Effector memory CD8-positive, alpha-beta T cell (primary cell): ENCODE results near the gene TUBE1.
A peak's percentile ranks its signal among the peaks of the same experiment; 100 is the strongest.

Source experiments
- ATAC-seq: fragments of 150-1000 bp; cut with Tn5 transposase; replicated peaks from 2 replicates; pipeline ENCODE4 v1.10.0; 2021; ENCODE audit warnings: mild to moderate bottlenecking, moderate library complexity
- DNase-seq, 3 experiments: peaks; one replicate each; pipeline ENCODE4 v3.0.0; 2021
- H3K27ac Mint-ChIP-seq, 2 donors: one replicate each; pipeline ENCODE4 v1.8.0; 2022; ENCODE audit warnings: mild to moderate bottlenecking in 2 of 2, mixed read lengths in 2 of 2, moderate library complexity in 2 of 2
- H3K27me3 Mint-ChIP-seq, 2 donors: one replicate each; pipeline ENCODE4 v1.8.0; 2022; ENCODE audit warnings: mixed read lengths in 2 of 2
- H3K36me3 Mint-ChIP-seq: one replicate; pipeline ENCODE4 v1.8.0; 2022; ENCODE audit warnings: mild to moderate bottlenecking, moderate library complexity, mixed read lengths; ENCODE audit not compliant: insufficient read depth
- H3K4me1 Mint-ChIP-seq, 2 donors: one replicate each; pipeline ENCODE4 v1.8.0; 2022; ENCODE audit warnings: low read depth in 2 of 2, mixed read lengths in 2 of 2
- H3K4me3 Mint-ChIP-seq, 2 donors: one replicate each; pipeline ENCODE4 v1.8.0; 2022; ENCODE audit warnings: mild to moderate bottlenecking in 2 of 2, mixed read lengths in 2 of 2, moderate library complexity in 2 of 2
- H3K9me3 Mint-ChIP-seq, 2 donors: one replicate each; pipeline ENCODE4 v1.8.0; 2022; ENCODE audit warnings: mixed read lengths in 2 of 2
- total RNA-seq, 9 experiments: gene quantifications; one replicate each; lab custom pipeline; 2026; lab: John Stamatoyannopoulos, UW

The TUBE1 gene, protein sequence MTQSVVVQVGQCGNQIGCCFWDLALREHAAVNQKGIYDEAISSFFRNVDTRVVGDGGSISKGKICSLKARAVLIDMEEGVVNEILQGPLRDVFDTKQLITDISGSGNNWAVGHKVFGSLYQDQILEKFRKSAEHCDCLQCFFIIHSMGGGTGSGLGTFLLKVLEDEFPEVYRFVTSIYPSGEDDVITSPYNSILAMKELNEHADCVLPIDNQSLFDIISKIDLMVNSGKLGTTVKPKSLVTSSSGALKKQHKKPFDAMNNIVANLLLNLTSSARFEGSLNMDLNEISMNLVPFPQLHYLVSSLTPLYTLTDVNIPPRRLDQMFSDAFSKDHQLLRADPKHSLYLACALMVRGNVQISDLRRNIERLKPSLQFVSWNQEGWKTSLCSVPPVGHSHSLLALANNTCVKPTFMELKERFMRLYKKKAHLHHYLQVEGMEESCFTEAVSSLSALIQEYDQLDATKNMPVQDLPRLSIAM
- total RNA-seq = 18.8 to 94.8 (median 39.7) reads per million in 9 experiments

DNA sequence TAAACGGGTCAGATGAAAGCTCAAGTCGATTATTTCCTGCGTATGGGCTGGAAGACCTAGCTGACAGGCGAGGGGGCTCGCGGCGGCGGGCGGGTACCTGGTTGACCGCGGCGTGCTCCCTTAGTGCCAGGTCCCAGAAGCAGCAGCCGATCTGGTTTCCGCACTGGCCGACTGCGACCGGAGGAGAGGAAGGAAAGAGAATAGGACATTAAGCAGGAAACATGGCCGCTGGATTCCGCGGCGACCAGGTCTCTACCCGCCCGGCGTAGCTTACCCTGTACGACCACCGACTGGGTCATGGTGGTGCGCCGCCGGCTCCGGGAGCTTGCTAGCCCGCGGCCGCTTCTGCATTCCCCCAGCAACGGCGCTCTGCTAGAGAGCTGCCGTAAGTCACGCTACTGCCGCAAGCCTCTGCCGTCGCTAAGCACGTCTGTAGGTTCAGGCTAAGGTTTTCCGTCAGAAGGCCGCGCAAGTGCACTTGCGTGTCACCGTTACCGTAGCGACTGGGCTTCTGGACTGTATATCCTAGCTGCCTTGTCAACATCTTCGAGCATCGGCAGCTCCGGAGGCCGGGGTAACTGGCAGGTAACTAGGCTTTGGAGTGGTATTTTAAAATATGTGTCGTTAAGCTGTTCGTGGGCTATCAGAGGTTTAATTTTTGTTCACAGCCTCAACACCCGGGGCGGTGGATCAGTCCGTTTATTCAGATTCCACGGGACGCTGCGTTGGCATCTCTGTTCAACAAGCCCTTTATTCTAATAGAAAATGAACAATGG is at the start of gene TUBE1, which contains the start of gene FAM229B:
Gene TUBE1, minus strand, starts transcription at position 347 of the 776 bp plus-strand sequence. Its CDS starts 48 bp downstream, at position 299.
Gene FAM229B, plus strand, starts transcription at position 456 of the 776 bp plus-strand sequence. CDS start 11,693 bp downstream, outside the sequence.
- ATAC-seq (peak; percentile 93), DNase-seq (peak; percentile 84 to 89 (median 84))
- peaks cover 0 to 8% of the 10 kb centered on the region in 2 donors for H3K4me1 Mint-ChIP-seq
- H3K27me3 Mint-ChIP-seq = peaks cover 17 to 36% of the 10 kb centered on the region in 2 donors
- no peaks in the 10 kb centered on the region for H3K9me3 Mint-ChIP-seq
- no peak within 1 kb of the TSS for H3K4me3 Mint-ChIP-seq
- peaks cover 17% of the 10 kb centered on the region for H3K36me3 Mint-ChIP-seq
- H3K27ac Mint-ChIP-seq = no peak within 1 kb of the TSS

DNA sequence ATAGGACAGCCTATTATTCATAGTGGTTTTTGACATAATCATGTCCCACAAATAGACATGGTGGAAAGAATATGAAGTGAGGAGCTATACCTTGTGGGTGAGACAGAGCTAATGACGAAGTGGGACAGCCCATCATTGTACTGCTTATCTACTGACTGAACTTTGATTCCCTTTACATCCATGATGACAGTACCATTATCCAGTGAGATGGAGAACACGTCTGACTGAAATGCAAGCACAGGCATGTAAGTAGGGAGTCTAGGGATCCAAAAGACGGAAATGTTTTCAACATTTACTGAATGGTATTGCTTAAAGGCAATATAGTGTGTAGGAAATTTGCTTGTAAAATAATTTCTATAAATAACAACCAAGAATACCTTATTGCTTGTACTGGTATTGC is 43.6 kb upstream of the TUBE1 start:
- H3K27me3 Mint-ChIP-seq = peaks cover 19 to 34% of the 10 kb centered on the region in 2 donors
- ATAC-seq (no peak), DNase-seq (no peak)
- H3K4me3 Mint-ChIP-seq = no peak overlapping the region
- no peaks in the 10 kb centered on the region for H3K9me3 Mint-ChIP-seq
- no peaks in the 10 kb centered on the region for H3K4me1 Mint-ChIP-seq
- H3K27ac Mint-ChIP-seq = no peak overlapping the region
- H3K36me3 Mint-ChIP-seq = no peaks in the 10 kb centered on the region

DNA sequence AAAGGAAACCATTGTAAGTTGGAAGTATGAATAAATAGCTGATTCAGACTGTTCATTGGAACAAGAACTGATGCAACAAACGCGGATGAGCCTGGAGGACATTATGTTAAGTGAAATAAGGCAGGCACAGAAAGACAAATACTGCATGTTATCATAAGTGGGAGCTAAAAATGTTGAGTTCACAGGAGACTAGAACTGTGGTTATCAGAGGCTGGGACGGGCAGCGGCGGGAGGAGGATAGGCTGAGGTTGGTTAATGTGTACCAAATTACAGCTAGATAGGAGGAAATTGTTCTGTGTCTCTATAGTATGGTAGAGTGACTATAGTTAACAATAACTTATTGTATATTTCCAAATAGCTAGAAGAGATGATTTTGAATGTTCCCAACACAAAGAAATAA is 40.9 kb upstream of the TUBE1 start:
- Mint-ChIP-seq H3K4me3 (no peak overlapping the region), H3K27ac (no peak overlapping the region), H3K27me3 (peaks cover 25 to 34% of the 10 kb centered on the region in 2 donors), H3K9me3 (no peaks in the 10 kb centered on the region), H3K36me3 (no peaks in the 10 kb centered on the region), H3K4me1 (no peaks in the 10 kb centered on the region)
- no peak for ATAC-seq
- no peak for DNase-seq

DNA sequence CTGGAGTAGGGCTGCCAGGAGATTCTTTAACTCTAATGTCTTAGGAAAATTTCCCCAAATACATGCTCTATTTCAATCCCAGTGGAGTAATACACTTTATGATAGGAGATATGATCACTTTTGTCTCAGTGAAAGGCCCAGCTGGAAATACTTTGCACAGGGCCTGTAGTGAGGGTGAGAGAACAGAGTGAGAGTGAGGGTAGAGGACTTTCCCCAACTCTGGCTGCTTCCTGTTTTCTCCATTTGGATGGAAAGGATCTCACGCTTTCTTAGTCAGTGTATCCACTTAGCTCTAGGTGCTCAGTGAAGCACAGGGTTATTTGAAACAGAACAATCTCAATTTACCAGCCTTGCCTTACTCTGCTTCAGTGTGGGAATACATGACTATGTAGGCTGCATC is 36.7 kb upstream of the TUBE1 start:
- Mint-ChIP-seq H3K27ac (no peak overlapping the region), H3K27me3 (peaks cover 41 to 43% of the 10 kb centered on the region in 2 donors), H3K4me3 (no peak overlapping the region), H3K36me3 (no peaks in the 10 kb centered on the region), H3K4me1 (no peaks in the 10 kb centered on the region), H3K9me3 (no peaks in the 10 kb centered on the region)
- DNase-seq (no peak), ATAC-seq (no peak)

DNA sequence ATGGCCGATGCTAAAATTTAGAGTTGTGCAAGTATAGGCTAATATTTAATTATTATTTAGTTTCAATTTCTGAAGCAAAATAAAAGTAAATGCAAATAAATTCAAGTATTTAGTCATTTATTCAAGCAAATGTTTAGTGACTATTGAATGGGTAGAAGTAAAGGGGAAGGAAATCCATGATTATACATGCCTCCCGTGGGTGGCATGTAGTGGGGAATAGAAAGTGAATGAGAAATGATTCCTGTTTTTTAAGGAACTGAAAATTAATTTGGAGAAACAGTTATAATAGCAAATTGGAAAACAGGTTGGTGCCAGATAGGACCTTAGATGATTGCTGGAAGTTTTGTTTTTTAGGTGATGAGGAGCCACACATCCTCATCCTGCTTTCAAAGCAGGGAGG is 35.5 kb upstream of the TUBE1 start:
- no peaks in the 10 kb centered on the region for H3K36me3 Mint-ChIP-seq
- no peak for ATAC-seq
- H3K4me3 Mint-ChIP-seq = no peak overlapping the region
- no peak overlapping the region for H3K27ac Mint-ChIP-seq
- no peak for DNase-seq
- no peaks in the 10 kb centered on the region for H3K4me1 Mint-ChIP-seq
- no peaks in the 10 kb centered on the region for H3K9me3 Mint-ChIP-seq
- peaks cover 33 to 36% of the 10 kb centered on the region in 2 donors for H3K27me3 Mint-ChIP-seq

DNA sequence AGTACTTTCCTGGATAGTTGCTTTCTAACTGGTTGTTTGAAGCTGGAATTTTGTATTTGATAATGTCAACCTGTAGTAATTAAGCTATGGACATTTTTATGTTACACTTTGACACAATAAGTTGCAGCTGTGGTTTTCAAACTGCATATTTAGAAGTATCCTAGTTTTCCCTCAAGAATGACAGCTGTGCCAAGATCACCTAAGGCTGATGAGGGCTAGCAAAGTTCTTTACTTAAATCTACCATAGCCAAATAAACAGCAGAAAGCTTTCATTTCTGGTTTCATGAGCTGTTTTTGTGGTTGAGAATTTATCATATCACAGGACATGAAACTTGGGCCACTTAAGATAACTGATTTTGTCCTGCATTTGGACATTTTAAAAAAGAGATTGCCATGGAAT is 30.8 kb upstream of the TUBE1 start:
- Mint-ChIP-seq H3K27ac (no peak overlapping the region), H3K27me3 (peaks cover 38 to 39% of the 10 kb centered on the region in 2 donors), H3K36me3 (no peaks in the 10 kb centered on the region), H3K4me1 (no peaks in the 10 kb centered on the region), H3K4me3 (no peak overlapping the region), H3K9me3 (no peaks in the 10 kb centered on the region)
- DNase-seq = no peak
- no peak for ATAC-seq

DNA sequence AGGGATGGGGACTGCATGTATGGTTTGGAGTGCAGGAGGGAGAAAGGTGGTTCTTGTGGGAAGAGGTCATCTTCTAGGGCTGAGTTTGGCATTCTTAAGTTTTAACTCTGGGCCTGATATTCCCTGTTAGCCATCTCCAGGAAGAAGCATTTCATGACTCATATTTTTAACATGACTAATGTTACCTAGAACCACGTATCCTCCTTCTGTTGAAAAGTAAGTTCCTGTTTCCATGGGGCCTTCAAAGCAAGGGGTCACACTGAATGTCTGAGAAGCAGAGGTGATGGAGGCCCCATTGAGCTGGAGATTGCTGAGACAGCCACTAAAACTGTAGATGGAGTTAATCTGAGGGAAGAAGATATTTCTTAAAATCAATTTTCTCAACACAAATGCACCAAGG is 30.3 kb upstream of the TUBE1 start:
- no peak for ATAC-seq
- no peaks in the 10 kb centered on the region for H3K4me1 Mint-ChIP-seq
- no peak for DNase-seq
- H3K9me3 Mint-ChIP-seq = no peaks in the 10 kb centered on the region
- H3K4me3 Mint-ChIP-seq = no peak overlapping the region
- H3K27me3 Mint-ChIP-seq = peaks cover 36 to 38% of the 10 kb centered on the region in 2 donors
- H3K27ac Mint-ChIP-seq = no peak overlapping the region
- no peaks in the 10 kb centered on the region for H3K36me3 Mint-ChIP-seq

DNA sequence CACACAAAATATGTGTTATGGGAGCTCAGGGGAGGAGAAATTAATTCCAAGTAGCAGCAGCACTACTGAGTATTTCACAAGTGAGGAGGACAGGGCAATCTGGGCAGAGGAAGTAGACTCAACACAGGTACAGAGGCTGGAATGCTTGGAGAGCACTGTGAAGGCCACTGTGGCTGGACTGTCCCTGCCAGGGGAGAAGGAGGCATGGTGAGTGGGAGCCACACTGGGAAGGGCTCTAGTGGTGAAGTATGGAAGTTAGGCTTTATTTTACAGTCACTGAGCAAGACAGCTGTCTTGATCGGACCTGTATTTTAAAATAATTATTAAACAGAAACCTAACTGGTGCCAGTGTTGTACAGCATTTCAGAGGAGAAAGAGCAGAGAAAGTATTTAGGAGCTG is 28.9 kb upstream of the TUBE1 start:
- Mint-ChIP-seq H3K36me3 (no peaks in the 10 kb centered on the region), H3K27ac (no peak overlapping the region), H3K4me3 (no peak overlapping the region), H3K9me3 (no peaks in the 10 kb centered on the region), H3K27me3 (peaks cover 30 to 32% of the 10 kb centered on the region in 2 donors), H3K4me1 (no peaks in the 10 kb centered on the region)
- DNase-seq (no peak), ATAC-seq (no peak)

DNA sequence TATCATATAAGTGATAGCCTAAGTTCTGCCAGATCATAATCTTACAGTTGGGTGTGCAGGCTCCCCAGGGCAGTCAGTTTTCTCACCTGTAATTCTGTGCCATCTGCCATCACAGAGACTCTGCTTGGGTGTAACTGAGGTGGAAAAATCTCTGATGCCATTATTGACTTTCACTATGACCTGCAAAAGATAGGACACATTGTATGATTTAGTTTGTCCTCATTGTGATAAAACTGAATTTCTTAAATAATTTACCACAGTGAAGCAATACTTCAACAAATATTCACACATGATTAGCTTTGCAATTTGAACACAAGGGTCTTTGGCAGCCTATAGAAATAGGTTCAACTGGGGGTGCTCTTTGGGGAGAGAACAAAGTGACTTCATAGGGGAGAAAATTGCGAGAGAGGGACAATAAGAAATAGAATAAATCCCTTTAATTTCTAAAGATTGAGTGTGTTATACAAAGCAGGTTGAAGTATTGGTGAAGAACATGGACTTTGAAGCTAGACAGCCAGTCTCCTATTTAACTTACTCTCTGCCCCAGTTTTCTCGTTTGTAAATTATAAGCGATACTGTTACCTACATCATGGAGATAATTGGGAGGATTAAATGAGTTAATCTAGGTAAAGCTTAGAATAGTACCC is 27.4 kb upstream of the TUBE1 start:
- H3K27ac Mint-ChIP-seq = no peak overlapping the region
- H3K9me3 Mint-ChIP-seq = no peaks in the 10 kb centered on the region
- H3K36me3 Mint-ChIP-seq = no peaks in the 10 kb centered on the region
- no peak overlapping the region for H3K4me3 Mint-ChIP-seq
- H3K4me1 Mint-ChIP-seq = no peaks in the 10 kb centered on the region
- no peak for ATAC-seq
- H3K27me3 Mint-ChIP-seq = peaks cover 30 to 32% of the 10 kb centered on the region in 2 donors
- no peak for DNase-seq

DNA sequence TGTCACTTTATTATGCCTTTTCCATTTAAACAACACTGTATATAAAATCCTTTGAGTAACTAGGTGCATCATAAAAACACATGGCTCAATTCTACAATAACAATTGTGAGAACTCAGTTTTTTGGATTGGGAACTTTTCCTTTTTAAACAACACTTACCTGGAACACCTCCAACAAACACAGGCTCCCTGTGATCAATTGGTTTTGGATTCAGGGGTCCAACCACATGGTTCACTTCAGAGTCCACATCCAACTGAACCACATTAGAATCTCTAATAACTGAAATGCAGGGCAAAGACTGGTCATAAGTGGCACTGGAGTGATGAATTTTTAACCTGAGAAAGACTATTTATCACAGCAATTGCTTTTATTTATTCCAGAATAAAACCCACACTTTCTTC is 26.6 kb upstream of the TUBE1 start:
- Mint-ChIP-seq H3K36me3 (no peaks in the 10 kb centered on the region), H3K27ac (no peak overlapping the region), H3K4me1 (no peaks in the 10 kb centered on the region), H3K27me3 (peaks cover 30 to 32% of the 10 kb centered on the region in 2 donors), H3K4me3 (no peak overlapping the region), H3K9me3 (no peaks in the 10 kb centered on the region)
- DNase-seq (no peak), ATAC-seq (no peak)

DNA sequence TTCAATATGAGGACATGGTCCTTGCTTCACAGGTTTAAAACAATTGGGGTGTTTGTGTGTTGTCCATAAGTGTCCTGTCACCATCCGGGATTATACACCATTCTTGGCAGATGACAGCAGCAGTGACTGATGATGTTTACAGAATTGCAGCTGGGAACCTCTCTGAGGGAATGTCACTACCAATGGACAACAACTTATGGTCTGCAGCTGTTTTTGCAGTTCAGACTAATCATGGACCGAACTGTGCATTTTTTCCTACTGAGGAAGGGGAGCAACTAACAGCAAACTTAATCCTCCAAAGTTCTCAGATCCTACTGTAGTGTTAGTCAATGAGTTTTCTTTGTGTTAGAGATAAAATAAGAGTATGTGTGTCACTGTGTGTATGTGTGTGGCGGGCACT is 26.1 kb upstream of the TUBE1 start:
- ATAC-seq (no peak), DNase-seq (no peak)
- Mint-ChIP-seq H3K36me3 (no peaks in the 10 kb centered on the region), H3K27ac (no peak overlapping the region), H3K9me3 (no peaks in the 10 kb centered on the region), H3K4me3 (no peak overlapping the region), H3K27me3 (peaks cover 30 to 32% of the 10 kb centered on the region in 2 donors), H3K4me1 (no peaks in the 10 kb centered on the region)

DNA sequence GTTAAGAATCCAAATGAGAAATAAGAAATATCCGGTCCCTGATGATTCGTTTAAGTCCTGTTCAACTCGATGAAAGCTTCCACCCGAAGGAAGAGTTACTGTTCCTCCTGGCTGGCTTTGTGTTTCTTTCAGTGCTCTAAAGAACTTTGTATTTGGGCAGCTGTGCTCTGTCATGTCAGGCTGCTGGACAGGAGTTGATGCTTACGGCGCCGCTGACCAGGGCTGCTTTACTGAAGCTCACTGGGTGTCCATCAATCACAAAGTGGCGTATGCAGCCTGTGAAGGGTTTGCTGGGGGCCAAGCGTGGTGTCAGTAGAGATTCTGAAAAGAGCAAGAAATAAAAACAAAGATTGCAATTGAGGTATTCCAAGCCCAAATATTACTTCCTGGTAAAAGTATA is 22.0 kb upstream of the TUBE1 start:
- Mint-ChIP-seq H3K4me1 (no peaks in the 10 kb centered on the region), H3K27me3 (peaks cover 16 to 21% of the 10 kb centered on the region in 2 donors), H3K36me3 (no peaks in the 10 kb centered on the region), H3K9me3 (no peaks in the 10 kb centered on the region), H3K4me3 (no peak overlapping the region), H3K27ac (no peak overlapping the region)
- DNase-seq (no peak), ATAC-seq (no peak)

DNA sequence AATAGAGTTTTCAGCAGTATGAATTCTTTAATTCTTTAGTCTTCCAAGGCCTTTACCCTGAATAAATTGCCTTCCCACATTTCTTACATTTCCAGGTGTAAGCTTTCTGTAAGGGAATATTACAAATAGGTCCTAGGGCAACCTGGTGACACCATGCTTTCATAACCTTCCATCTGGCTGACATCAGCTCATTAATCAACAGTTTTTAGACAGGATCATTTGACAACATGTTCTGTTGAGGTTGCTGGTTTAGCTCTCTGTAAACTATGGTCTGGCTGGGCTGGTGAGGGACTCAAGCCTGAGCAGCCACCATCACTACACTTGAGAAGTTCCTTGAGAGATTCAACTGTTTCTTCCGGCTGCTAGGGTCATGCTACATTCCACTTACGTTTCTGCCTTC is 19.3 kb upstream of the TUBE1 start:
- ATAC-seq (no peak), DNase-seq (no peak)
- Mint-ChIP-seq H3K9me3 (no peaks in the 10 kb centered on the region), H3K27me3 (peaks cover 8 to 9% of the 10 kb centered on the region in 2 donors), H3K4me3 (no peak overlapping the region), H3K36me3 (no peaks in the 10 kb centered on the region), H3K4me1 (no peaks in the 10 kb centered on the region), H3K27ac (no peak overlapping the region)
